NCI-H2196 (cell line): ENCODE data around the gene FXR2.

Experiments
- DNase-seq: peaks from one replicate; lab custom pipeline; 2025; ENCODE audit not compliant: unreplicated experiment; lab: John Stamatoyannopoulos, UW

The FXR2 gene

GRCh38 chr17:7573324-7574080 lies 41.2 kb downstream of the FXR2 start:
- DNase-seq = peak; percentile 79

GRCh38 chr17:7572588-7573323 lies 41.9 kb downstream of the FXR2 start:
- DNase-seq = peak; percentile 91

GRCh38 chr17:7572338-7572587 lies 42.4 kb downstream of the FXR2 start:
- DNase-seq = no peak

- no peak for DNase-seq
Measured at GRCh38 chr17:7570351-7570750, 44.3 kb downstream of the FXR2 start.

- DNase-seq = no peak
Measured at GRCh38 chr17:7569571-7569970, 45.1 kb downstream of the FXR2 start.

GRCh38 chr17:7563115-7563869 lies 51.4 kb downstream of the FXR2 start:
- DNase-seq = no peak

- no peak for DNase-seq
Measured at GRCh38 chr17:7562208-7562605, 52.5 kb downstream of the FXR2 start.

GRCh38 chr17:7561589-7562207 lies 53.0 kb downstream of the FXR2 start, which contains the start of gene SENP3:
TSS of gene SENP3 (plus strand) at chr17:7561919. CDS start at chr17:7563077, 1,158 bp downstream.
- DNase-seq = peak; percentile 82

GRCh38 chr17:7561028-7561575 lies 53.6 kb downstream of the FXR2 start:
- DNase-seq = peak; percentile 69

GRCh38 chr17:7560172-7561027 lies 54.3 kb downstream of the FXR2 start:
- no peak for DNase-seq

GRCh38 chr17:7559320-7560171 lies 55.2 kb downstream of the FXR2 start:
- DNase-seq = no peak

- no peak for DNase-seq
Measured at GRCh38 chr17:7558544-7559319, 56.0 kb downstream of the FXR2 start, which contains the start of gene TNFSF13. TSS of gene TNFSF13 (plus strand) at chr17:7558750. CDS start at chr17:7559040, 290 bp downstream.

- peak; percentile 77 for DNase-seq
Measured at GRCh38 chr17:7557775-7558543, 56.7 kb downstream of the FXR2 start.

GRCh38 chr17:7557147-7557764 lies 57.4 kb downstream of the FXR2 start:
- DNase-seq = no peak

- DNase-seq = no peak
Measured at GRCh38 chr17:7556627-7557026, 58.1 kb downstream of the FXR2 start.

GRCh38 chr17:7555320-7555948 lies 59.3 kb downstream of the FXR2 start:
- no peak for DNase-seq

GRCh38 chr17:7553356-7553755 lies 61.3 kb downstream of the FXR2 start:
- no peak for DNase-seq
